ENCODE data around the gene S100G. TPM values are rescaled to one million over a fixed set of nuclear protein-coding genes. Genes with fewer than 3 reads are reported as not detected.

Gene S100G
- total RNA-seq, 2 donors from 2014 or later, result not detected

- intact Hi-C loops (cut with DNase I, micrococcal nuclease), result loop anchor here in 1 of 2 donors (10.0 kb wide), 1 partner anchor 265 kb away; no protein-coding TSS in a partner anchor
- DNase-seq, result no peak
- ATAC-seq, result peak; percentile 68
Observed at GRCh38 chrX:16699389-16699788, 49.4 kb downstream of the S100G start.

DNA sequence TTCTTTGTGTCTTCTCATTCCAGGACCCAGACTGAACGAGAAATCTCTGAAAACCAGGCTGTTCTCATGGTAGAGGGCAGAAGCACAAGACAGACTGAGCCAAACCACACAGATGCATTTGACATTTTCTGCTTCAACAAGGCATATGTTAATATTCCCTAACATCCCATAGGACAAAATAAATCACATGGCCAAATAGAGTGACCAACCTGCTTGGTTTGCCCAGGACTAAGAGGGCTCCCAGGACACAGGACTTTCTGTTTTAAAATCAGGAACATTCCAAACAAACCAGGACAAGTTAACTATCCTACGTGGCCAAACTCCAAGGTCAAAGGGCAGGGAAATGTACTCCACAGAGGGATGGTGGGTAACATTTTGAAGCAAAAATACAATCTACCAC, 50.8 kb downstream of the S100G start:
- intact Hi-C loops (cut with DNase I, micrococcal nuclease), result no loop called here
- no peak for ATAC-seq

GRCh38 chrX:16702700-16703599, 53.0 kb downstream of the S100G start:
- ATAC-seq (peak; percentile 73), DNase-seq (peak in 1 of 2 donors; percentile 44)
- intact Hi-C loops (cut with DNase I, micrococcal nuclease), result no loop called here

More for the DNA sequence above, 50.8 kb downstream of the S100G start:
- DNase-seq, result no peak

Small RNAs within 50 kb of the gene (microRNA-seq; reads per million reads assigned to microRNA genes)
- gene MIR548AM, result 0 reads per million in 2 donors

Other genes starting within 250 kb of the S100G start
- 10 to 100 TPM; 16.0 to 16.5 TPM for gene CTPS2, start 62.5 kb downstream of the S100G start, total RNA-seq
- gene SYAP1, start 69.5 kb downstream of the S100G start, total RNA-seq, result 10 to 100 TPM; 50.4 to 52.0 TPM
- 1 to 10 TPM; 7.7 to 9.7 TPM for gene TXLNG, start 136.3 kb downstream of the S100G start, total RNA-seq
- gene RBBP7, start 220.2 kb downstream of the S100G start, total RNA-seq, result 10 to 100 TPM; 66.3 to 73.2 TPM

Measured in left colon (tissue), 2 donors.